HCT116 (cell line): ENCODE data around the gene P4HA1.

Source experiments
- CTCF ChIP-seq, 3 experiments: fragments of 200-600 bp in 1 of 3; sonication (generic) in 1 of 3; IDR thresholded peaks in 2 of 3; conservative IDR thresholded peaks in 1 of 3; 2 replicates each; pipeline ENCODE4 v1.5.1; 2012 to 2017; ENCODE audit warnings: low read depth in 2 of 3, low read length in 2 of 3, antibody characterized with exemption in 1 of 3, borderline replicate concordance in 1 of 3, control low read depth in 1 of 3, mild to moderate bottlenecking in 1 of 3, mixed read lengths in 1 of 3, mixed run types in 1 of 3, moderate library complexity in 1 of 3; ENCODE audit not compliant: insufficient read depth in 1 of 3
- EGR1 ChIP-seq: IDR thresholded peaks from 2 replicates; pipeline ENCODE4 v1.6.1; 2012; ENCODE audit warnings: low read depth
- YY1 ChIP-seq: IDR thresholded peaks from 2 replicates; pipeline ENCODE4 v1.6.1; 2011; ENCODE audit warnings: low read length, low read depth, moderate library complexity, mild to moderate bottlenecking; ENCODE audit not compliant: insufficient replicate concordance; ENCODE audit errors: extremely low read depth

GRCh38 chr10:73054286-73054685, 42.4 kb downstream of the P4HA1 start:
- TF ChIP-seq YY1 (no peak), EGR1 (no peak), CTCF (IDR thresholded peaks at IDR 0.05 in 2 of 3, conservative IDR thresholded peaks at IDR 0.05 in 1 of 3; ENCODE audit: borderline replicate concordance in 1 of 3, insufficient read depth in 1 of 3, low read depth in 2 of 3, low read length in 2 of 3) (no peak)
